NB4 (cell line): Measurements from ENCODE around the gene C17orf100.
"Not testable (repeated sequence)": the region's sequence is repeated elsewhere in the genome, so short reads cannot be mapped to it uniquely, and the experiment has no call there.

Source experiments
- DNase-seq: peaks from one replicate; pipeline ENCODE4 v3.0.0; 2010; ENCODE audit warnings: low read depth
- H3K4me3 ChIP-seq: one replicate; pipeline ENCODE4 v1.5.1; 2011; ENCODE audit warnings: mild to moderate bottlenecking, low read depth, low read length, moderate library complexity
- CTCF ChIP-seq: IDR thresholded peaks from one replicate; pipeline ENCODE4 v1.5.1; 2012; ENCODE audit warnings: low read depth, low read length
- MAX ChIP-seq: IDR thresholded peaks from 2 replicates; pipeline ENCODE4 v1.6.1; 2011; ENCODE audit warnings: low read depth, low read length
- MYC ChIP-seq: IDR thresholded peaks from 2 replicates; pipeline ENCODE4 v1.6.1; 2011; ENCODE audit warnings: low read depth, low read length
- POLR2A ChIP-seq: IDR thresholded peaks from 2 replicates; pipeline ENCODE4 v1.6.1; 2011; ENCODE audit warnings: mild to moderate bottlenecking; ENCODE audit not compliant: insufficient read length; ENCODE audit errors: extremely low read depth

C17orf100 gene

GRCh38 chr17:6642592-6642991, 9.0 kb upstream of the C17orf100 start:
- TF ChIP-seq CTCF (no peak), POLR2A (no peak), MYC (no peak), MAX (no peak)
- H3K4me3 ChIP-seq: peak overlapping the region; percentile 90
- no peak for DNase-seq

- H3K4me3 ChIP-seq: no peak overlapping the region
- no peak for DNase-seq
Observed at GRCh38 chr17:6643451-6644125, 8.0 kb upstream of the C17orf100 start.

GRCh38 chr17:6648181-6648580, 3.4 kb upstream of the C17orf100 start:
- TF ChIP-seq MAX (no peak), CTCF (peak; percentile 22)
- DNase-seq: peak; percentile 42
- no peak overlapping the region for H3K4me3 ChIP-seq

More at GRCh38 chr17:6643451-6644125, 8.0 kb upstream of the C17orf100 start:
- TF ChIP-seq MYC: no peak
- TF ChIP-seq CTCF: no peak
- TF ChIP-seq MAX: no peak
- TF ChIP-seq POLR2A: no peak

- H3K4me3 ChIP-seq: peak overlapping the region; percentile 44
- TF ChIP-seq POLR2A: no peak
- TF ChIP-seq CTCF: no peak
- no peak for TF ChIP-seq MYC
- TF ChIP-seq MAX: no peak
- DNase-seq: no peak
Observed at GRCh38 chr17:6651919-6652452, 424 bp downstream of the C17orf100 start.

- TF ChIP-seq CTCF: no peak
- no peak for TF ChIP-seq MAX
- no peak for TF ChIP-seq MYC
- no peak for TF ChIP-seq POLR2A
- H3K4me3 ChIP-seq: no peak overlapping the region
- DNase-seq: peak; percentile 26
Observed at GRCh38 chr17:6654841-6655731, 3.5 kb downstream of the C17orf100 start.

- DNase-seq, H3K4me3 ChIP-seq: not testable (repeated sequence)
Observed at GRCh38 chr17:6655732-6656361, 4.3 kb downstream of the C17orf100 start.

- DNase-seq, H3K4me3 ChIP-seq: not testable (repeated sequence)
Observed at GRCh38 chr17:6656797-6657632, 5.5 kb downstream of the C17orf100 start.
